HepG2 (cell line): Measurements from ENCODE around the gene SRRT.

ENCODE experiments used
- AGO2 ChIP-seq: fragments of 200-400 bp; formaldehyde crosslinking; optimal IDR thresholded peaks from 2 replicates; pipeline ENCODE3; 2017; ENCODE audit warnings: mild to moderate bottlenecking, low read depth, low read length, moderate library complexity
- MAZ ChIP-seq, 2 experiments: sonication (generic) in 1 of 2; formaldehyde crosslinking in 1 of 2; IDR thresholded peaks; 2 replicates each; pipeline versions ENCODE4 v1.5.0 to v1.6.1; 2012 to 2020; ENCODE audit warnings: low read depth in 2 of 2, mild to moderate bottlenecking in 2 of 2, borderline replicate concordance in 1 of 2, improper control_type of control experiment in 1 of 2, low read length in 1 of 2, missing genetic modification reagents in 1 of 2, moderate library complexity in 1 of 2
- NR3C1 ChIP-seq: sonication (generic); formaldehyde crosslinking; IDR thresholded peaks from 2 replicates; pipeline ENCODE4 v1.4.0; 2020; ENCODE audit warnings: missing genetic modification reagents
- PHF8 ChIP-seq: sonication (generic); formaldehyde crosslinking; IDR thresholded peaks from 2 replicates; pipeline ENCODE4 v1.5.0; 2020; ENCODE audit warnings: missing genetic modification reagents
- TF ChIP-seq, protein P1 (sequence below): sonication (generic); formaldehyde crosslinking; IDR thresholded peaks from 2 replicates; pipeline ENCODE4 v1.5.0; 2020; ENCODE audit warnings: mild to moderate bottlenecking, missing genetic modification reagents, moderate library complexity

DNA sequence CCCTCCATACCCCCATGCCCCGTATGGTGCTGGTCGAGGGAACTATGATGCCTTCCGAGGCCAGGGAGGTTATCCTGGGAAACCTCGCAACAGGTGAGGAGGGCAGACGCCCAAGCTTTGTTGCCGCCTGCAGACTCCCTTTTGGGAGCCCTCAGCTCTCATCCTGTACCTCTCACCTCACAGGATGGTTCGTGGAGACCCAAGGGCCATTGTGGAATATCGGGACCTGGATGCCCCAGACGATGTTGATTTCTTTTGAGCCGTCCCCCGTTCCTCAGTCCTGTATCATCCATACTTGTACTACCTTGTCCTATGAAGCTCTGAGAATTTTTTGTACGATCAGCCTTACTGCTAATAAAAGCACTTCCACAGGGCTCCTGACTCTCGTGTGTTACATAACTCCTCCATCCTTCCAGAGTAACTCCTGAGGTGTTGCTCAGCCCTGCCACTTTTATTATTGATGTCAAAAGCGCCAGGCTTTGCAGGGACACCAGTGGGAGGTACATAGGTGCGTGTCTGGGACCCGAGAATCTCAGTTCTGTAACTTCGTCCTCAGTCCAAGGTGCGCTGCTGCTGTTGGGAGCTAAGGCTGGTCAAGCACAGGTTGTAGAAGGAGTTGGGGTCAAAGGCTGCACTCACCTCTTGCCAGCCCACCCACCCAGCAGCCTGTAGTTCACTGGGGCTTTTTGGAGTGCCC, 13.5 kb downstream of the SRRT start:
- TF ChIP-seq NR3C1 (CRISPR knock-in tag): no peak
- TF ChIP-seq AGO2: no peak
- no peak for TF ChIP-seq MAZ (IDR thresholded peaks at IDR 0.05; ENCODE audit: borderline replicate concordance, low read depth, low read length)
- no peak for TF ChIP-seq MAZ (CRISPR knock-in tag; IDR thresholded peaks at IDR 0.05; ENCODE audit: low read depth)
- TF ChIP-seq, protein P1, sequence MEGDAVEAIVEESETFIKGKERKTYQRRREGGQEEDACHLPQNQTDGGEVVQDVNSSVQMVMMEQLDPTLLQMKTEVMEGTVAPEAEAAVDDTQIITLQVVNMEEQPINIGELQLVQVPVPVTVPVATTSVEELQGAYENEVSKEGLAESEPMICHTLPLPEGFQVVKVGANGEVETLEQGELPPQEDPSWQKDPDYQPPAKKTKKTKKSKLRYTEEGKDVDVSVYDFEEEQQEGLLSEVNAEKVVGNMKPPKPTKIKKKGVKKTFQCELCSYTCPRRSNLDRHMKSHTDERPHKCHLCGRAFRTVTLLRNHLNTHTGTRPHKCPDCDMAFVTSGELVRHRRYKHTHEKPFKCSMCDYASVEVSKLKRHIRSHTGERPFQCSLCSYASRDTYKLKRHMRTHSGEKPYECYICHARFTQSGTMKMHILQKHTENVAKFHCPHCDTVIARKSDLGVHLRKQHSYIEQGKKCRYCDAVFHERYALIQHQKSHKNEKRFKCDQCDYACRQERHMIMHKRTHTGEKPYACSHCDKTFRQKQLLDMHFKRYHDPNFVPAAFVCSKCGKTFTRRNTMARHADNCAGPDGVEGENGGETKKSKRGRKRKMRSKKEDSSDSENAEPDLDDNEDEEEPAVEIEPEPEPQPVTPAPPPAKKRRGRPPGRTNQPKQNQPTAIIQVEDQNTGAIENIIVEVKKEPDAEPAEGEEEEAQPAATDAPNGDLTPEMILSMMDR: no peak
- TF ChIP-seq PHF8: no peak
